ENCODE results near the gene ACAP3.

DNA sequence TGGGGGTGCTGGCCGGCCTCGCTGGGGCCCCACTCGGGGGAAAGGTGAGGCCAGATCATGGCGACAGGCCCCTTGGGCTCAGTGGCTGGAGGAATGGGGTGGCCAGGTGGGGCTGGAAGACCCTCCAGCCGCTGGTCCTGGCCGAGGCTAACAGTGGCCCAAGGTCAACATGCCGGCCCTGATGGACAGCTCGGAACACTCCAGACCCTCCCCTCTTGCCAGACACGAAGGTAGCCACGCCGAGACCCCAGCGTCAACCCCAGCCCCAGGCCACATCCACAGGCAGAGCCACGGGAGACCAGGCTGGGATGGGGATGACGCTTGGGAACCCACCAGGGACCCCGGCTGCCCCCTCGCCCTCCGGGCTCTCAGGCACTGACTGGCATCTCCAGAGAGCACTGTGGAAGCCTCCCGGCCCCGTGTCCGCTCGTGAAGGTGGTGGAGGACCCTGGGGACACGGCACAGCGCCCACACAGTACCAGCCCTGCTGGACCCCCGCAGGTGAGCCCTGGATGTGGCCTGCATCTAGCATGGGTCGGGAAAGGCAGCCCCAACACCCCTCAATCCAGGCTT lies 60.3 kb downstream of the ACAP3 start:
- TF ChIP-seq CTCF (IDR thresholded peaks at IDR 0.05; ENCODE audit: insufficient read depth, low read length), result no peak
- no peak for TF ChIP-seq POLR2AphosphoS5 (IDR thresholded peaks at IDR 0.05; ENCODE audit: low read depth)

All from HL-60 (cell line).